NCI-H2029 treated with DMSO at 0.1 percent for 48 hours (cell line): ENCODE results near the gene RUNDC3A.

Experiments
- DNase-seq: peaks from one replicate; lab custom pipeline; 2025; lab: John Stamatoyannopoulos, UW

The RUNDC3A gene

DNA sequence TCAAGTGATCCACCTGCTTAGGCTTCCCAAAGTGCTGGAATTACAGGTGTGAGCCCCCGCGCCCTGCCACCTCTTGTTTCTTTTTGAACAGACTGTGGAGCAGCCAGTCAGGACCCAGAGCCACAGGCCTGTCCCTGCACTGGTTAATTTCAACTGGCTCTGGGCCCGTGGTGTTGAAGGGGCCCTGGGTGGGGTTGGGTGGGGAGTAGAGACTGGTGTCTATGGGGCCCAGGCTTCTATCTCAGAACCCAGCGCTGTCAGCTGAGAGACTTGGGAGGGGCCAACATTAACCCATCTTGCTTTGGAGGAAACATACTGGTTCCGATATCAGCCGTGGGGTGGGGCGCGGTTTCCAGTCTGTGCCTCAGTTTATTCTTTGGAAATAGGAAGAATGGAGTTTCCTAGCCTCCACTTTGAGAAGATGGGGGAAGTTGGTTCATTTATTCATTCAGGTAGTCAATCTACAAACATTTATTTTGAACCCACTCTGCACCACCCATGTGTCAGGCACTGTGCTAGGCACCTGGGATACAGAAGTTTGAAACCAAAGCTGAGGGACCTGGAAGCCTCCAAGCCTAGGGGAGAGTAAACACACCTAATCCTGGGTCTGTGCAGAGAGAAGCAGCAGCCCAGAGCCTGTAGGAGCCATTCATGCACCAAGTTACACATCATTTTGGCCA lies 24.9 kb upstream of the RUNDC3A start:
- no peak for DNase-seq

DNA sequence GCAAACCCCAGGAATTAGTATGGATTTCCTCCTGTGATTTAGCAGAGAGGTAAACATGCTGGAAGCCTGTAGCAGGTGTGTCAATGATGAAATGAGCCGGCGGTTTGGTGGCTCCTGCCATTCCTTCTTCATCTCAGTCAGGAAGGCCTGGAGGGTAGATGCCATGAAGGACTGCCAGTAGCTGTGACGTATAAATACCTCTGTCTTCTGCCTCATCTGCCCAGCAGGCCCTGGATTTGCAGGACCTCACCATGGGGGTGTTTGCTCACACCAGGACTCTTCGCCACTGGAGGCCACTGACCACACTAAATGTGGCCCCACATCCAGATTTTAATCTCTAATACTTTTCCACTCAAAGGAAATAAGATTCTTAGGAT lies 24.4 kb upstream of the RUNDC3A start:
- DNase-seq, result no peak

DNA sequence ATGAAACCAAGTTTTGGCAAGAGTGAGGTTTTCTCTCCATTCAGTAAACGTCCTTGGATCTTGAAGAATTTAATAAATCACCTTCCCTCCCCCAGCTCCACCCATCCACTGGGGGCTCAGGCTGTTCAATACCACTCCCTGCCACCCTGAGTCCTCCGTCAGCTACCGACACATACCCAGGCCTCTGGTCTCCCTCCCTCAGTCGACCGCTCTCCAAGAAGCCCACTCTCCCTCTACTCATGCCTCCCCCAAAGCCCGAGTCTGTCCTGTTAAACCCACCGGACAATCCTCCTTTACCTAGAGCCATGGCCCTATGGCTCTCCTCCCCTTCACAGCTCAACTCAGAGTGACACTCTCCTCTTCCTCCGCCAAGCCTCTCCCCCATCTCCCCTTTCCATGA lies 20.8 kb upstream of the RUNDC3A start:
- DNase-seq, result no peak

DNA sequence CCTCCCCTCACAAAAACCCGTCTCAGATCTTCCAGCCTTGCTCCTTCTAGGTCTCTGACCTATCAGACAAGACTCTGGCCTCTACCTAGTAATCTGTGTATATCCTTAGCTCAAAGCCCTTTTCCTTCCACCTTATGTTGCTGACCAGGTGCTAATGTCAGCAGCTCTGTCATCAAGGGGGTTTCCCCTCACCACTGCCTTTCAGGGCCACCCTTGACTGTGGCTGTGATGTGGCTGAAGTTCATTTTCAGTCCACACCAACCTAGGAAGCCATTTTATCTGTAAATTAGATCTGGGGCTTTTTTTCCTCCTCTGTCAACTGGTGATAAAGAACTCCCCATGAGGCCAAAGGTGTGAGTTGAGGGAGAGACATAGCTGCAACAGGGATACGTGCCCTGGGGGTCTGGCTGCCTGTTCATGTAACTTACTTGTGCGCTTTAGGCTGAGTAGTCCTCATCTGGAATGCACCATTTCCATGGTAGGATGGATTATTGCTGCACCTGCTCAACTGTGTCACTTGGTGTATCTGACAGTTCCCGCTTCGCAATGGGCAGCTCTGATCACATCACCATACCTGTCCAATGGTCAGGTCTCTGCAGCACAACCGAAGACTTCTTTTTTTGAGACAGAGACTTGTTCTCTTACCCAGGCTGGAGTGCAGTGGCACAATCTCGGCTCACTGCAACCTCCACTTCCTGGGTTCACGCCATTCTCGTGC lies 14.7 kb upstream of the RUNDC3A start:
- DNase-seq, result no peak

DNA sequence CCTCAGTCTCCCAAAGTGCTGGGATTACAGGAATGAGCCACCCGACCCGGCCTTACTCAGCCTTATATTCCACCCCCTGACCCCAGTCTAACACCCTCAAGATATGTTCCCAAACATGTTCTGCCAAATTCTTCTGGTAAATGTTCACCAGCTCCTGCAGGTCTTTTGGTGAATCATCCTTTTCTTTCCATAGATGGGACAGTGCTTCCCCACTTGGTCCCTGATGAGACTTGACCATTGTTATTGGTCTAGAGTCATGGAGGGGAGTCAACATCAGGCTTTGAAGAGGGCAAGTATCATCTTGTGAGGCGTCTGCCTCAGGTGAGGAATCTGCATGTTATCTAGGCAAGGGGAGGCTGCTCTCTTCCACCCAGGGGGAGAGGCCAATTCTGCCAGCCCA lies 10.4 kb upstream of the RUNDC3A start:
- no peak for DNase-seq

DNA sequence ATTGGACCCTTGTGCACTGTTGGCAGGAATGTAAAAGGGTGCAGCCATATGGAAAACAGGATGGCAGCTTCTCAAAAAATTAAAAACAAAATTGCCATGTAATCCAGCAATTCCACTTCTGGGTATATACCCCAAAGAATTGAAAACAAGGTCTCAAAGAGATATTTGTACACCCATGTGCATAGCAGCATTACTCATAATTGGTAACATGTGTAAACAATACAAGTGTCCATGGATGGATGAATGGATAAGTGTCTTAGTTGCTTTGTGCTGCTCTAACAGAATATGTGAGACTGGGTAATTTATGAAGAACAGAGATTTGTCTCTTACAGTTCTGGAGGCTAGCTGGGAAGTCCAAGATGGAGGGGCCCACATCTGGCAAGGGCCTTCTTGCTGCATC lies 3.8 kb upstream of the RUNDC3A start:
- peak; percentile 36 for DNase-seq

DNA sequence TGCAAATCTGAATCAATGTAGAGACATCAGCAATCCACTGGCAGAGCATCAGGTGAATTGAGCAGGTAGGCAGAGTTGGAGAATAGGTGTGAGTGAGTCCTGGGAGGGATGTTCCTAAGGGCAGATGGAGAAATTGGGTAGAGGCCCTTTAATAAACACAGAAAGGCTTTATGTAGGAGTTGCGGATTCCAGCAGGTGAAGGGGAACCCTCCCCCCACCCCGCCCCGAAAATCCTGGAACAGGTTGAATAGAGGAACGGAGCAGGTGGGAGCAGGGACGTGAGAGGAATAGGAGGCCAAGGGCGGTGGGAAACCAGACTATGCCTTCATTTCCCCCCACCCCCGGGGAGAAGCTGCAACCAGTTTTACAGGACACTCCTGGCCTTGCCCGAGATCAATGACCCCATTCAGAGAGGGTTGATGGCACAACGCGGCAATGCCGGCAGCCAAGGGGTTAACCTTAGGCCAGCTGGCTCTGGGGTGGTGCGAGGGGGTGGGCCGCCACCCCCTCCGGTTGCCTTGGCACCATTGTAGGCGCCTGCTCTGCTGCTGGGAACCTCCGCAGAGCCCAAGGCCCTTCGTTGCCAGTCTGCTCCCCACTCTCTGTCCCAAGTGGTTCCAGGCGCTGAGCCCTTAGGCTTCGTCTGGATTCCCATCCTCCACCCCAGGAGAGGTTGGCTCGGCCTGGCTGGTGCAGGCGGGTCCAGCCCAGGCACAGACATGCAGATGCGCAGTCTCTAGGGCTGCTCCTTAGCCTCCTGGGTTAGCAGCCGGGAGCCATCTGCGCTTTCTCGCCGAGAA lies 814 bp upstream of the RUNDC3A start:
- no peak for DNase-seq

DNA sequence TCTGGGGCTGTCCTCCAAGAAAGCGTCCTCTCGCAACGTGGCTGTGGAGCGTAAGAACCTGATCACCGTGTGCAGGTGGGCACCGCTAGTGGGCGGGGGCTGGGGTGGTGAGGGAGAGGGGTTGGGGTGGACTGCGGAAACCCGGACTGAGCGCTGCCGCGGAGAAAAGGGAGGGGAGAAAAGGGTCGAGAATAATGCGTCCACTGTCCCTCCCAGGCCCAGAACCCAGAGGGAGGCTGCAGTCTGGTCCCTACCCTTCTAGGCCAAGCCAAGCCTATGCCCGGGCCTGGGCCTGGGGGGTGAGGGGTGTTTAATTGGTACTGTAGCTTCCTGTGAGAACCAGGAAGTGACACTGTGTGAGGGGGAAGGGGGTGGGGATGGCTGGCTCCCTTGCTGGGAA lies 464 bp downstream of the RUNDC3A start:
- no peak for DNase-seq

DNA sequence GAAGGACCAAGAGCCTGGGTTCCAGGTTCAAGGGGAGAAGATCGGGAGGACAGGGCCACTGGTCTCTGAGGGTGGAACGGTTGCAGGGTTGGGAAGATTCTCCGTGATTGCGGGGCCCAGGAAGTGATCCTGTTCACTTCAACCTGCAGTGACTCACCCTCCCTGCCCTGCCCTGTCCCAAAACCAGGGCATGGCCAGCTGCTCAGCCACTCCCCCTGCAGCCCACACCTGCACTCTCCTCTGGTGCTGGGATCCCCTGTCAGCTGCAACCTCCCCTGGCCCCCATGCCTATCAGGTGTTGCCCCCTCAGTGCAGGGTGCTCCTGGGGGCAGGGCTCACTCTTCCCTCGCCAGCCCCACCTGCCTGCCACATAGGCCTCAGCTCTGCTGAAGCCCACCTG lies 1.1 kb downstream of the RUNDC3A start:
- no peak for DNase-seq

DNA sequence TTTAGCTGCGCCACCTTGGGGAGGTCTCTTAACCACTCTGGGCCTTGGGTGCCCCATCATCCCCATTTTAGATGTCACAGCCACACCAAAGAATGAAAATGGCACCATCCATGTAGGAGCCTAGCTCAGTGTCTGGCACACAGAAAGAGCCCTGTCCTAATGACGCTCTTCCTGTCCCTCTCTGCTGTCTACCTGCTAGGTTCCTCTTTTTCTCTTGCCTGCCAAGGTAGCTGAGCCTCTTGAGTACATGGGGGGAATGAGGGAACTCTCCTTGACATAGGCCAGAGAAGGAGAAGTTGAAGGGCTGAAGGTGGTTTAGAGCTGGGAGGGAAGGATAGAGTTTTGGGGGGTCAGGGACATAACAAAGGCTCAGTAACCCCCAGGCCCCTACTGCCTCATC lies 1.8 kb downstream of the RUNDC3A start:
- DNase-seq, result no peak

DNA sequence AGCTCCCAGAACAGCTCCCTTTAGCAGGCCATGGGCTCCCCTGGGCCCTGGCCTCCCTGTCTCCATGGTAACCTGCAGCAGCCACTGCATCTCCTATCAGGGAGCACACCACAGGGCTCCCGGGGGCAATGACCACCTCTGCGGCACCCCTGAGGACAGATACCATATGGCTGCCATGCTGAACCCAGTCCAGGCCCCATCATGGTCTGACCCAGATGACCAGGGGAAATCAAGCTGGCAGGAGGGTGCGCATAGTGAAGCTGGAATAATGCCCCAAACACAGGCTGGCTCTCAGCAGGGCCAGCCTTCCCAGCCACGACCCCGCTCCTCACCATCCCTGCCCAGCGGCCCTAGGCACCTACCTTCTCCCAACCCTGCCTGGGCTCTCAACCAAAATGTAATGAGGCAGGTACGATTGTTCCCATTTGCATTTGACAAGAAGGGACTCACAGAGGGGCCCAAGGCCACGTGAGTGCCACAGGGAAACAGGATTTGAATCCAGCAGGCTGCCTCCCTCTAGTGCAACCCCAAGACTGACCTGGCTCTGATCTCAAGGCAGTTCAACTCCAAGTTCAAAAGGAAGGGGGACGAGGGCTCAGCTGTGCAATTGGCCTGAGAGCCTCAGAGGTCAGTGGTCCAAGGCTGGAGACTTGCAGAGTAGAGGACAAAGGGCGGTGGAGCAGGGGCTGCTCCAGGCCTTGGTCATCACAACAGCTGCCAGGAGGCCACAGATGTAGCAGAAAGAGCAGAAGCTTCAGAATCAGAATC lies 2.4 kb downstream of the RUNDC3A start:
- no peak for DNase-seq

DNA sequence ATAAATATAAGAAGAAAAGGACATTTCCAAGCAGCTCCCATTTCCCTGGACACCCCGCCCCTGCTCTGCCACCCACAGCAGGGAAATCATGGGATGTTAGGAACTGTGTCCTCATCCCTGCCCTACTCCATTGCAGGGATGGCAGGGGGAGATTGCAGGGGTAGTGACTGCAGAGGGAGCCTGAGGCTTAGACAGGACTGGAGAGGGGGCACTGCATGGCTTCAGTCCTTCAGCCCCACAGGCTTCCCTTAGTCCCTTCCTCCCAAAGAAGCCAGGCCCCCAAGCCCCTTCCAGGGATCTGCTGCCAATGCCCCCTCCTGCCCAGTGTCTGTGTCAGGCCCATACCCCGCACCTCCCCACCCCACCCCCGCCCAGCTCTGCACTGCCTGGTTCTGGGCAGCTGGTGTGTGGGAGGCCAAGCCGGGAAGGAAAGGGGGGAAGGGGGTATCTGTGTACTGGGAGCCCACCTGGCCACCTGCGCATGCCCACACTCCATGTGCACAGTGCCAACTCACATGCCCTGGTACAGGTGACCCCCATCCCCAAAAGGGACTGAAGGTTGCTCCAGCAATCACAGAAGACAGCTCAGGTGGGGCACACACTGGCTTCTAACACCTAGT lies 3.3 kb downstream of the RUNDC3A start:
- DNase-seq, result no peak

DNA sequence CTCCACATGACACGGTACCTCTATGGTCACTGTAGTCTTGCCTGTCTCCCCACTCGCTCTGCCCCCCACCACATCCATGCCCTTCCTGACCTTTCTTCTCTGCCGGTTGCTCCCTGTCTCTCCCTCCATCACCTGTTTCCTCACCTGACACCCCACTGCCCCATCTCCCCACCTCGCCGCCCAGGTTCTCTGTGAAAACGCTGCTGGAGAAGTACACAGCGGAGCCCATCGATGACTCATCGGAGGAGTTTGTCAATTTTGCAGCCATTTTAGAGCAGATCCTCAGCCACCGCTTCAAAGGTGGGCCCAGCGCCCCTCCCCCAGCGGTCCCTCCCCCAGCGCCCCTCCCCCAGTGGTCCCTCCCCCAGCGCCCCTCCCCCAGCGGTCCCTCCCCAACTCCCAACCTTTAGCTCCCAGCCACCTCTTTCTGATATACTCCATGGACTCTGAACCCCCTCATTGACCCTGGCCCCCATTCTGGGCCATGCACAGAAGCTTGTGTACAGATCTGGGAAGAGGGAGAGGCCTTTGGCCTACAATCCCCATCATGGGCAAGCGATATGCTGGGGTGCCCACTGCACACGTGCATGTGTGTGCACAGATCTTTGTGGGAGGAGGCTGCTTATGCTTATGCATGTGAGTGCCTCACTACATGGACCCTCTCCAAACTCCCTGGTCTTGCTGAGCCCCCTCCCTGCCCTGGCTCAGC lies 4.1 kb downstream of the RUNDC3A start:
- DNase-seq, result no peak

DNA sequence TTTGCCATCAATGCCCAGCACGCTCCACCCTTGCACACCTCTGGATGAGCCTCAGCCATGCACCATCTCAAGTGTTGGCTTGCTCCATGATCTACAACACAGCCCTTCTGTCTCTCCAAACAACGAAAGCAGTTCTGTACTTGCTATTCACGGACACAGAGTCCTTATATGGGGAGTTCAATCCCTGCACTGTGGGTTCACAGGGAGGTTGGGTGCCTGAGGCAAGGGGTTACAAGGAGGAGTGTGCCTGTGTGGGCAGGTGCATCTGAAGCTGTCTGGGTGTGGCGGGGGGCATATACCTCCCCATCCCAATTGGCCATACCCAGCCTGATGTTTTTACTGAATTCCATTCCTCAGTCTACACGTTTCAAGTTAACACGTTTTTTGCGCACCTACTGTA lies 5.6 kb downstream of the RUNDC3A start:
- DNase-seq, result no peak

DNA sequence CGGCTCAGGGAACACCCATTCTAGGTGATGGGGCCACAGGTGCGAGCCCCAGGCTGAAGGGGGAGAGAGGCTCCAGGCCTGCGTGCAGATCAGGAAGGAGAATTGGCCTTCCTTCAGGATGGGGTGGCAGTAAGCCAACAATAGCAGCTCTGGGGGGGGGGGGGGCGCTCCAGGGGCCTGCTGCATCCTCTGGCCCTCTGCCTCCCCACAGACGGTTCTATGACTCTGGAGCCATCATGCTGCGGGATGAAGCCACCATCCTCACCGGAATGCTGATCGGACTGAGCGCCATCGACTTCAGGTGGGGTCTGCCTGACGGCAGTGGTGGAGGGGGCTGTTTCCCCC lies 6.1 kb downstream of the RUNDC3A start:
- no peak for DNase-seq

DNA sequence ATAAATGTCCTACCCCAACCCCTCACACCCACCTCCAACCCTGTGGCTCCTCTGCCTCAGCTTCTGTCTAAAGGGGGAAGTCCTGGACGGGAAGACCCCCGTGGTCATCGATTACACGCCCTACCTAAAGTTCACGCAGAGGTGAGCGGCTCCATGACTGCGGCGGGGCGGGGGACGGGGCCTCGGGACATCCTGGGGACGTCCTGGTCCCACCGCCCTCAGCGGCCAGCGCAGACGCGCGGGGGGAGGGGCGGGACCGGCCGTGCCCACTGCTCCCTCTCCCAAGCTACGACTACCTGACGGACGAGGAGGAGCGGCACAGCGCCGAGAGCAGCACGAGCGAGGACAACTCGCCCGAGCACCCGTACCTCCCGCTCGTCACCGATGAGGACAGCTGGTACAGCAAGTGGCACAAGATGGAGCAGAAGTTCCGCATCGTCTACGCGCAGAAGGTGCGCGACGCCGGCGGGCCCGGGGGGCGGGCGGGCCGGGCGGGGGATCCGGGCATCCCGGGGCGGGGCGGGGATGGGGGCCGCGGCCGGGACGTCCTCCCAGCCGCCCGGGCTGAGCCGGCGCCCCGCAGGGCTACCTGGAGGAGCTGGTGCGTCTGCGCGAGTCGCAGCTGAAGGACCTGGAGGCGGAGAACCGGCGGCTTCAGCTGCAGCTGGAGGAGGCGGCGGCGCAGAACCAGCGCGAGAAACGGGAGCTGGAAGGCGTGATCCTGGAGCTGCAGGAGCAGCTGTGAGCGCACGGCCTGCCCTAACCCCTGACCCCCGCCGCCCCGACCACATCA lies 6.7 kb downstream of the RUNDC3A start:
- peak; percentile 5 for DNase-seq

DNA sequence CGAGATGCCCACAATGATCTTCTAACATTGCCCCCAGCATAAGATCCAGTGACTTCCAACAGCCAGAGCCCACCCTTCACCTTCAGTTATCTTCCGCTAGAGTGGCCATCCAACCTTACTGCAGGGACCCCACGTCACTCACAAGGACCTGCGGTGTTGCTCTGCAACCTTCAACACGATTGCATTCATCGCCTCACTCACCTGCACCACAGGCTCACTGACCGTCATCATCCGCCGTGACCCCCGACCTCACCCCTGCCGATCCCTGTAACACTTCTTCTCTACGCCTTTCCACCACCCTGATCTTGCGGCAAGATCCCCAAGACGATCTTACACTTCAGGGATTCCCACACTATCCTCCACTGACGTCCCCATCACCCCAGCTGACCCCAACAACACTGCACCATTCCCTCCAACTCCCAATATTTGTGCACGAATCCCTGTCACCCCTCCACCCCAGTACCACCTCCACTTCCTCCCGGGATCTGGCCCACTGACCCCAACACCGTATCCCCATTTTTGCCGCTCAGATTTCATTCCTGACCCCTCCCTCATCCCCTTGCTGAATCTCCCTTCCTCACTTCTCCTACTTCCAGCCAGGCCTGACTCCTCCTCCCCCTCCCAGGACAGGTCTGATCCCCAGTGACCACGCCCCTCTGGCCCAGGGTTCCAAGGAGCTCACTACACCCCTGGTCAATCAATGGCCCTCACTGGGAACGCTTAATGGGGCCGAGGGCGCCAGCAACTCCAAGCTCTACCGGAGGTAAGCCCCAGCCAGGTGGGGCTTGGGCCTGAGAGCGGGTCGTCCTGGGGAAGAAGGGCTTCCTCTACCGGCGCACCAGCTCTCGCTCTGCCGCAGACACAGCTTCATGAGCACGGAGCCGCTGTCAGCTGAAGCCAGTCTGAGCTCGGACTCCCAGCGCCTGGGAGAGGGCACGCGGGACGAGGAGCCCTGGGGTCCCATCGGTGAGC lies 7.6 kb downstream of the RUNDC3A start:
- no peak for DNase-seq

DNA sequence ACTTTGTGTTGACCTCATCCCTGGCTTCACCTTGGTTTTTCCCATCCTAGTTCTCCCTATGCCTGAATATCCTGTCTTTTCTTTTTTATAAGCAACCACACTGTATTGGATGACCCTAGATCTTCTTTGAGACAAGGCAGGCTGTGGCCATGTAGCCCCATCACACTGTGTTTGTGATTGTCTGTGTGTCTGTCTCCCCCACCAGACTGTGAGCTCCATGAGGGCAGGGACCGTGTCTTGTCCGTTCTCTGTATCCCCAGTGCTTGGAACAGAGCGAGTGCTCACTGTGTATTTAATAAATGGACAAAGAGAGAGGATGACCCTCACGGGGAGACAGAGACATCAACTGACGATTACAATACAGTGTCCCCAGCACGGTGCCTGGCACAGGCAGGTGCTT lies 9.1 kb downstream of the RUNDC3A start:
- DNase-seq, result no peak
